Spleen (tissue), 11 donors: ENCODE data around the gene INF2. TPM values are rescaled to one million over a fixed set of nuclear protein-coding genes. Genes with fewer than 3 reads are reported as not detected.
A peak's percentile ranks its signal among the peaks of the same experiment; 100 is the strongest.

ENCODE experiments used
- DNase-seq: peaks from one replicate; pipeline ENCODE4 v3.0.0-alpha.2; 2020
- H3K27ac ChIP-seq, 8 donors: fragments of 200-600 bp; sonication (generic) in 7 of 8; 1 replicate in 4 of 8; 2 replicates in 4 of 8; pipeline versions ENCODE4 v1.5.0 to v1.8.0; 2016 to 2021; ENCODE audit warnings: inconsistent platforms in 4 of 8, mild to moderate bottlenecking in 4 of 8, moderate library complexity in 1 of 8
- H3K27me3 ChIP-seq, 7 donors: fragments of 200-600 bp; sonication (generic) in 6 of 7; replicated peaks in 1 of 7; 1 replicate in 4 of 7; 2 replicates in 3 of 7; pipeline versions ENCODE4 v1.5.0 to v1.8.0; 2016 to 2021; ENCODE audit warnings: inconsistent platforms in 3 of 7, mild to moderate bottlenecking in 1 of 7
- H3K36me3 ChIP-seq, 6 donors: fragments of 200-600 bp; sonication (generic) in 5 of 6; 1 replicate in 4 of 6; 2 replicates in 2 of 6; pipeline versions ENCODE4 v1.5.0 to v1.8.0; 2016 to 2021; ENCODE audit warnings: inconsistent platforms in 2 of 6
- H3K4me1 ChIP-seq, 6 donors: fragments of 200-600 bp; sonication (generic) in 5 of 6; 1 replicate in 3 of 6; 2 replicates in 3 of 6; pipeline versions ENCODE4 v1.5.0 to v1.8.0; 2016 to 2021; ENCODE audit warnings: inconsistent platforms in 3 of 6
- H3K4me3 ChIP-seq, 8 donors: fragments of 200-600 bp; sonication (generic) in 7 of 8; 1 replicate in 4 of 8; 2 replicates in 4 of 8; pipeline versions ENCODE4 v1.5.0 to v1.8.0; 2016 to 2021; ENCODE audit warnings: inconsistent platforms in 4 of 8, mild to moderate bottlenecking in 4 of 8, moderate library complexity in 2 of 8
- H3K9me3 ChIP-seq, 8 donors: fragments of 200-600 bp; sonication (generic) in 7 of 8; 1 replicate in 4 of 8; 2 replicates in 4 of 8; pipeline versions ENCODE4 v1.5.0 to v1.8.0; 2016 to 2021; ENCODE audit warnings: inconsistent platforms in 4 of 8
- CTCF ChIP-seq, 11 experiments: fragments of 200-600 bp in 7 of 11; fragments of 450-650 bp in 4 of 11; sonication (generic) in 4 of 11; IDR thresholded peaks in 8 of 11; conservative IDR thresholded peaks in 3 of 11; 1 replicate in 7 of 11; 2 replicates in 4 of 11; pipeline versions ENCODE4 v1.4.0 to v1.8.0; 2016 to 2021; ENCODE audit warnings: antibody characterized with exemption in 11 of 11, inconsistent platforms in 4 of 11, mild to moderate bottlenecking in 1 of 11
- POLR2A ChIP-seq, 3 donors: fragments of 450-650 bp; IDR thresholded peaks; one replicate each; pipeline ENCODE4 v1.5.1; 2017; ENCODE audit warnings: antibody characterized with exemption in 3 of 3, mild to moderate bottlenecking in 1 of 3
- POLR2AphosphoS5 ChIP-seq, 3 donors: sonication (generic); formaldehyde crosslinking; IDR thresholded peaks; one replicate each; pipeline ENCODE4 v1.5.1; 2017; ENCODE audit warnings: antibody characterized with exemption in 3 of 3
- WGBS, 5 donors: extraction: QIAGEN DNeasy Blood & Tissue Kit in 3 of 5; methylation state at CpG; one replicate each; pipeline versions ENCODE4 v1.1.5 to v1.1.7; 2013 to 2018; 5-methylcytosine and 5-hydroxymethylcytosine counted together
- intact Hi-C: fragments of 100-400 bp; cut with DNase I; formaldehyde crosslinking; loops from one replicate; pipeline ENCODE4 v1.15.0; 2023; ENCODE audit warnings: low total_unique reads
- polyA plus RNA-seq, 3 donors: library from polyadenylated mRNA; stranded (reverse); fragments of 200-250 nt; gene quantifications; one replicate each; pipeline ENCODE4 v1.2.1, GENCODE V29; 2013
- total RNA-seq, 7 donors: library from RNA; depleted of rRNA in 3 of 7; stranded (reverse); fragments of >200 nt in 3 of 7; fragmentation: NEBNext Ultra II Directional in 4 of 7; extraction: Animal tissue kit (Norgen Biotek cat#: 25700) in 4 of 7; gene quantifications; one replicate each; pipeline versions ENCODE4 v1.1.0 to v1.2.1, GENCODE V29; 2016 to 2021
- donor health status: healthy with polysubstance abuse.
- donor health status: DM: no; HTN: no; CAD: no; lungs with moderate emphysema.
- donor health status: DM: no; HTN: no; CAD: no.
- donor health status: Bipolar disorder and iron deficiency.
- donor health status: healthy.
- donor health status: DM: no; HTN: no; CAD: no.
- donor health status: DM: yes; HTN: yes; CAD: no.

The INF2 gene
- total and polyA plus RNA-seq, 10 donors, result 56.6 to 120 (median 98.6) TPM

DNA sequence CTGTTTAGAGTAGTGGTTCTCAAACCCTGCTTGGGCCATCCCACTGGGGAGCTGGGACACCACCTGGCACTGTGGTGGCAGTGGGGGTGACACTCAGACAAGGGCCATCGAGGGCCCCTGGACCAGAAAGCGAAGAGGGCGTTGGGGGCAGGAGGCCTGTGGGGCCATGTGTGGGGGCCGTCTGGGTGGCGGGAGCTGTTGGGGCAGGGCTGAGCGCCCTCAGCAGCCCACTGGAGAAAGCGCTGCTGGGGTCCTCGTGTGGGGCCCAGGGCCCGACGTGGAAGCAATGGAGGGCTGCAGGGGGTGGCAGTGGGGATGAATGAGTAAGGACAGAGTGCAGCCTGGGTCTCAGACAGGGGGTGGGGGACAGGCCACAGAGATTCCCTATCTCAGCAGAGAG is 28.7 kb downstream of the INF2 start:
- Histone ChIP-seq H3K27me3 (no peaks in the 10 kb centered on the region), H3K4me3 (no peak overlapping the region), H3K27ac (no peak overlapping the region), H3K9me3 (no peaks in the 10 kb centered on the region), H3K4me1 (peaks cover under 1 to 18% (median 4%) of the 10 kb centered on the region in 6 donors), H3K36me3 (peaks cover 0 to 79% (median 41%) of the 10 kb centered on the region in 6 donors)
- intact Hi-C loops, result no loop called here
- WGBS, 5 donors, result 84 to 90% (median 90%) methylated on average over 10 of the region's 10 CpGs
- DNase-seq, result no peak
- TF ChIP-seq CTCF (IDR thresholded peaks at IDR 0.05 in 8 of 11, conservative IDR thresholded peaks at IDR 0.05 in 3 of 11) (no peak), POLR2A (IDR thresholded peaks at IDR 0.05) (no peak), POLR2AphosphoS5 (IDR thresholded peaks at IDR 0.05) (no peak)

DNA sequence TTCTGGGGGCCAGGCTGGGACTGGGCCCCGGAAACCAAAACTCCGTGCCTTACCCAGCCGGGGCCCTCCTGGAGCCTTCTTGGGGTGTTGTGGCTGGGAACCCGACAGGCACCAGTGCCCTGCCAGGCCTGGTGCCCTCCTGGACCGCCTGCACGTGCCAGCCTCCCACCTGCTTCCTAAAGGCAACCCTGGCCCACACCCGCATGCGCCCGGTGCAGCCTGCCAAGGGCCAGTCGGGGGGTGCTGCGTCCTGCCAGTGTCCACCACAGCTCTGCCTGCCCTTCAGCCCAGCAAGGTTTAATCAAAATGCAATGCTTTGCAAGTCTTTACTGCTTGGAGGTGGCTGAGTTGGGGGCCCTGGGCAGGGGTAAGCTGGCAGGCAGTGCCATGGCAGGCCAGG is 29.5 kb downstream of the INF2 start:
- Histone ChIP-seq H3K9me3 (no peaks in the 10 kb centered on the region), H3K27ac (no peak overlapping the region), H3K27me3 (no peaks in the 10 kb centered on the region), H3K4me1 (peaks cover 5 to 24% (median 11%) of the 10 kb centered on the region in 6 donors), H3K36me3 (peaks cover 0 to 72% (median 35%) of the 10 kb centered on the region in 6 donors), H3K4me3 (no peak overlapping the region)
- no peak for TF ChIP-seq CTCF (IDR thresholded peaks at IDR 0.05 in 8 of 11, conservative IDR thresholded peaks at IDR 0.05 in 3 of 11)
- no peak for TF ChIP-seq POLR2A (IDR thresholded peaks at IDR 0.05)
- TF ChIP-seq POLR2AphosphoS5 (IDR thresholded peaks at IDR 0.05), result no peak
- no peak for DNase-seq
- WGBS, 5 donors, result 85 to 94% (median 89%) methylated on average over 11 of the region's 11 CpGs
- intact Hi-C loops, result no loop called here

- Histone ChIP-seq H3K4me3 (no peak overlapping the region), H3K27ac (no peak overlapping the region), H3K9me3 (no peaks in the 10 kb centered on the region), H3K27me3 (peaks cover 0 to 2% (median 0%) of the 10 kb centered on the region in 7 donors), H3K36me3 (peaks cover 0 to 67% (median 31%) of the 10 kb centered on the region in 6 donors), H3K4me1 (peaks cover 5 to 28% (median 15%) of the 10 kb centered on the region in 6 donors)
- DNase-seq, result no peak
- peak in 1 of 3 donors; percentile 43 for TF ChIP-seq POLR2AphosphoS5 (IDR thresholded peaks at IDR 0.05)
- no peak for TF ChIP-seq CTCF (IDR thresholded peaks at IDR 0.05 in 8 of 11, conservative IDR thresholded peaks at IDR 0.05 in 3 of 11)
- no peak for TF ChIP-seq POLR2A (IDR thresholded peaks at IDR 0.05)
- intact Hi-C loops, result no loop called here
- WGBS, 5 donors, result 85 to 93% (median 92%) methylated on average over 11 to 15 of the region's 15 CpGs
These were observed 29.9 kb downstream of the INF2 start for GRCh38 chr14:104719343-104719742.

- peak overlapping the region in 1 of 8 donors; percentile 30 for H3K27ac ChIP-seq
- TF ChIP-seq CTCF (IDR thresholded peaks at IDR 0.05 in 8 of 11, conservative IDR thresholded peaks at IDR 0.05 in 3 of 11) (no peak), POLR2AphosphoS5 (IDR thresholded peaks at IDR 0.05) (peak in 2 of 3 donors; percentile 32 to 68)
- no peak overlapping the region for H3K4me3 ChIP-seq
- peaks cover 0 to 43% (median 11%) of the 10 kb centered on the region in 6 donors for H3K36me3 ChIP-seq
- DNase-seq, result no peak
- WGBS, 5 donors, result 69 to 87% (median 82%) methylated on average over 11 to 18 of the region's 18 CpGs
- intact Hi-C loops, result no loop called here
- H3K4me1 ChIP-seq, result peaks cover 5 to 43% (median 25%) of the 10 kb centered on the region in 6 donors
- H3K9me3 ChIP-seq, result no peaks in the 10 kb centered on the region
- peaks cover 0 to 11% (median 0%) of the 10 kb centered on the region in 7 donors for H3K27me3 ChIP-seq
These were observed 32.4 kb downstream of the INF2 start for GRCh38 chr14:104721505-104722431.
